ENCODE data around the gene BFSP2. TPM values are rescaled to one million over a fixed set of nuclear protein-coding genes. Genes with fewer than 3 reads are reported as not detected.

BFSP2 gene
- total and polyA plus RNA-seq, 2 of the 13 experiments (the other 11 are each of a cell fraction or from before 2014, with no cell fraction given): not detected

DNA sequence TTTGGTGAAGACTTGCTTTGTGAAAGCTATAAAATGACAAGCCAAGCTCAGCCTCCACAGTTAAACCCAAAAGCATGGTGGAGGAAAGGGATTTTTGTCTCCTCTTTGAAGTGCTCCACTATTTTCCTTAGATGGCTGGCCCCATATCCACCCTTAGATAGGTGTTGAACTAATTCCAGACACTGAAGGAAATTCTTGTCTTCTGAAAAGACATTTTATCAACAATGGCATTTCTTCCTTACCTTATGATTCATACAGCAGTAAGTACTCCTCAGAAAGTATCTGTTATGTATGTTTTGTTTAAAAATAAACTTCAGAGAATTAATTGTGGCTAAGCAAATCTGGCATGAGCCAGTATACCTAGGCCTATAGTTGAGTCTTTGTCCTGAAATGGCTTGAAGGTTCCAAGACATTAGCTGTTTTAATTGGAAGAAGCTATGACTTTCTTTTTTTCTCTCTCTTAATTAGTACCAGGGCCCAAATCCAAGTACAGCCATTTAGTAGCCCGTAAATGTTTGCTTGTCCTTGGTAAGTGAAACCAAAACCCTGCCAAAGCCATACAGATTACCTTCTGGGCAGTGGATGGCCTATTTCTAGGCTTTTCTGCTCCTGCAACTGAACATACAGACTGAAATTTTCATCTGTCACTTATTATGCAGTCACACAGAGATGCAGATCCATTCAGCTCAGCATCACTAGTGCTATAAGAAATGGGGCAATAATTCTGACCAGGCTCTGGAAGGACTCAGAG, 5.1 kb upstream of the BFSP2 start:
- ATAC-seq: no peak
- no peak for FAIRE-seq
- H3K9me3 ChIP-seq (ENCODE audit: low read length): no peaks in the 10 kb centered on the region
- in situ Hi-C loops (cut with HindIII; ENCODE audit: extremely low pct_ligation_motif_present, low pct_unique_long_range_greater_than_20kb) (loop anchor here (25.0 kb wide), 1 partner anchor 857 kb away; no protein-coding TSS in a partner anchor), intact Hi-C loops (cut with micrococcal nuclease; ENCODE audit: unreplicated experiment) (no loop called here)
- no peak overlapping the region for H3K4me3 ChIP-seq (replicated peaks in 1 of 3; ENCODE audit: insufficient read depth in 1 of 3, low read depth in 2 of 3, low read length in 3 of 3)
- TF ChIP-seq ZNF619 (CRISPR knock-in tag; IDR thresholded peaks at IDR 0.05): no peak
- TF ChIP-seq PITX1 (CRISPR knock-in tag; IDR thresholded peaks at IDR 0.05): no peak
- no peak for TF ChIP-seq ZNF329 (CRISPR knock-in tag; IDR thresholded peaks at IDR 0.05; ENCODE audit: low read depth)
- TF ChIP-seq SRY (CRISPR knock-in tag; IDR thresholded peaks at IDR 0.05): no peak
- no peak for DNase-seq (ENCODE audit: low spot score)
- H3K36me3 ChIP-seq (replicated peaks in 1 of 2; ENCODE audit: control insufficient read depth in 1 of 2, insufficient read depth in 2 of 2, low read length in 2 of 2): no peaks in the 10 kb centered on the region
- no peak overlapping the region for H3K9ac ChIP-seq (ENCODE audit: insufficient read depth, low read depth, low read length)
- peaks cover 11% of the 10 kb centered on the region for H3K4me1 ChIP-seq (ENCODE audit: insufficient read depth, low read length)
- ChIA-PET CTCF (ENCODE audit: low intra/inter-chr PET ratio, low total read pairs) (no interaction called here), POLR2A (no interaction called here)
- H3K79me2 ChIP-seq (ENCODE audit: insufficient read depth, low read length): no peaks in the 10 kb centered on the region
- no peak overlapping the region for H2AFZ ChIP-seq (ENCODE audit: low read length)
- no peak overlapping the region for H3K4me2 ChIP-seq (ENCODE audit: low read depth, low read length)
- H4K20me1 ChIP-seq (ENCODE audit: insufficient read depth, low read length): no peaks in the 10 kb centered on the region
- WGBS (ENCODE audit: low lambda C conversion rate): 9% methylated on average over 1 of the region's 1 CpG
- BruUV-seq (replicated peaks): no TSS peak
- H3K27ac ChIP-seq (ENCODE audit: extremely low read length, insufficient read depth, low read length): no peak overlapping the region
- H3K27me3 ChIP-seq (ENCODE audit: control insufficient read depth in 1 of 2, insufficient read depth in 2 of 2, low read length in 2 of 2): peaks cover 2 to 4% of the 10 kb centered on the region in 2 experiments; a peak in 2 of 5 replicates

DNA sequence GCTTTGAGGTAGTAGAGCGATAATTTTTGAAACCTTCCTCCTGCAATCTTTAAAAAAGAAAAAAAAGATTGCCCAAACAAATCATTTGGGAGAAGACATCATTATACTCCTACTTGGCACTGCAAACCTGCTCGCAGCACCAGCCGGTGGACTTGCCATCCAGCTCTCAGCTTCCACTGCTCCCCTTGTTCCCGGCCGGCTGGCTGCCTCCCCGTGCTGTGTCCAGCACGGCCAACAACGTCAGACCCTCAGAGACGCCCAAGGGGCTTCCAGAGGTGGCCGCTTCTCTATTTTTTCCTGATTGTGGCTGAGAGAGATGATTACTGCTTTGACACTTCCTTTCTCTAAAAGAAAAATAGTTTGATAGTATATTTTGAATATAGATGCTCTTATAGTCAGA, 3.0 kb upstream of the BFSP2 start:
- H3K27me3 ChIP-seq (ENCODE audit: control insufficient read depth in 1 of 2, insufficient read depth in 2 of 2, low read length in 2 of 2): peaks cover 0 to 4% of the 10 kb centered on the region in 2 experiments; a peak in 2 of 5 replicates
- intact Hi-C loops (cut with micrococcal nuclease; ENCODE audit: unreplicated experiment): no loop called here
- ATAC-seq (no peak), FAIRE-seq (no peak), DNase-seq (ENCODE audit: low spot score) (no peak)
- no peaks in the 10 kb centered on the region for H3K79me2 ChIP-seq (ENCODE audit: insufficient read depth, low read length)
- POLR2A ChIA-PET: no interaction called here
- H3K4me1 ChIP-seq (ENCODE audit: insufficient read depth, low read length): no peaks in the 10 kb centered on the region
- no peaks in the 10 kb centered on the region for H4K20me1 ChIP-seq (ENCODE audit: insufficient read depth, low read length)
- H3K9ac ChIP-seq (ENCODE audit: insufficient read depth, low read depth, low read length): no peak overlapping the region
- CTCF ChIA-PET (ENCODE audit: low intra/inter-chr PET ratio, low total read pairs): no interaction called here
- H3K36me3 ChIP-seq (replicated peaks in 1 of 2; ENCODE audit: control insufficient read depth in 1 of 2, insufficient read depth in 2 of 2, low read length in 2 of 2): no peaks in the 10 kb centered on the region
- no TSS peak for BruUV-seq (replicated peaks)
- no peaks in the 10 kb centered on the region for H3K9me3 ChIP-seq (ENCODE audit: low read length)
- TF ChIP-seq NR2F2 (IDR thresholded peaks at IDR 0.05; ENCODE audit: borderline replicate concordance, low read depth) (no peak), KDM5A (IDR thresholded peaks at IDR 0.05; ENCODE audit: borderline replicate concordance, low read length) (no peak), ZNF562 (CRISPR knock-in tag; IDR thresholded peaks at IDR 0.05; ENCODE audit: borderline replicate concordance) (no peak), ZNF746 (CRISPR knock-in tag; IDR thresholded peaks at IDR 0.05) (no peak), NONO (IDR thresholded peaks at IDR 0.05) (no peak), NONO (CRISPR knock-in tag; conservative IDR thresholded peaks at IDR 0.05) (no peak)
- TF ChIP-seq, protein P1, sequence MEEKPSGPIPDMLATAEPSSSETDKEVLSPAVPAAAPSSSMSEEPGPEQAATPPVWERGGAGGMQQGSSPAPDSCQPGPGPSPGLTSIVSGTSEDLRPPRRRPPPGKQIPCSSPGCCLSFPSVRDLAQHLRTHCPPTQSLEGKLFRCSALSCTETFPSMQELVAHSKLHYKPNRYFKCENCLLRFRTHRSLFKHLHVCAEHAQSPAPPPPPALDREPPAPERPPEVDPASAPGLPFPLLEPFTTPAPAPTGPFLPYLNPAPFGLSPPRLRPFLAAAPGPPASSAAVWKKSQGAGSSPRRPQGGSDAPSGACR (CRISPR knock-in tag; IDR thresholded peaks at IDR 0.05): no peak
- H2AFZ ChIP-seq (ENCODE audit: low read length): no peak overlapping the region
- no peak overlapping the region for H3K4me3 ChIP-seq (replicated peaks in 1 of 3; ENCODE audit: insufficient read depth in 1 of 3, low read depth in 2 of 3, low read length in 3 of 3)
- H3K27ac ChIP-seq (ENCODE audit: extremely low read length, insufficient read depth, low read length): no peak overlapping the region
- in situ Hi-C loops (cut with HindIII; ENCODE audit: extremely low pct_ligation_motif_present, low pct_unique_long_range_greater_than_20kb): loop anchor here (25.0 kb wide), 1 partner anchor 860 kb away; no protein-coding TSS in a partner anchor
- H3K4me2 ChIP-seq (ENCODE audit: low read depth, low read length): no peak overlapping the region
- WGBS (ENCODE audit: low lambda C conversion rate): 15% methylated on average over 9 of the region's 10 CpGs
